Measurements from ENCODE around the gene TMEM242. TPM values are rescaled to one million over a fixed set of nuclear protein-coding genes. Genes with fewer than 3 reads are reported as not detected.

Gene TMEM242
- total RNA-seq, 1 donor from 2014 or later, result 18.9 TPM

- DNase-seq (ENCODE audit: low spot score), result no peak
- intact Hi-C loops (cut with DNase I), result no loop called here
These were observed 83.7 kb downstream of the TMEM242 start for GRCh38 chr6:157239671-157240058.

Other genes starting within 250 kb of the TMEM242 start
- 26.1 TPM for gene ZDHHC14, start 57.7 kb upstream of the TMEM242 start, total RNA-seq

Measured in cardiac septum (tissue), 1 donor.